GM12865 (cell line): ENCODE measurements around the gene LDLRAD3.

Source experiments
- DNase-seq: peaks from one replicate; pipeline ENCODE4 v3.0.0; 2010; ENCODE audit warnings: low read depth
- H3K4me3 ChIP-seq: 2 replicates; pipeline ENCODE4 v1.5.1; 2011; ENCODE audit warnings: mild to moderate bottlenecking, low read depth, low read length, control low read depth
- TF ChIP-seq, protein P1 (sequence below): IDR thresholded peaks from 2 replicates; pipeline ENCODE4 v1.5.1; 2011; ENCODE audit warnings: low read length, control low read depth, low read depth, inconsistent platforms; ENCODE audit not compliant: insufficient read depth; ENCODE audit errors: missing control alignments

LDLRAD3 gene

DNA sequence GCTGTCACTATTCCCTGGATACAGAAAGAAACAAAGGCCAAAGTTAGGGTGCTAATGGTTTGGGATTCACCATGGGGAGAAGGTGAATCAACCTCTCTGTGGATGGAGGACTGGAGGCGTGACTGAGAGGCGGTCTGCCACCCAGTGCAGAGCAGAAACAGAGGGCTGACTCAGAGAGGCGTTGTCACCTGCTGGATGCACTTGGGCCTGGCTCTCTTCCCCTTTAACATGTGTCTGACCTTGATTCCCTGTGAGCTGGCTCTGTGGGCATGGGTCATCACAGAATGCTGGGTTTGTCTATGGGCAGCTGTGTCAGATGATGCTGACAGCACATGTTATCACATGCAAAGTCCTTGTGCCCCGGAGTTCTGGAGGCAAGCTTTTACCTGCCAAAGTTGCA is 75.9 kb downstream of the LDLRAD3 start:
- TF ChIP-seq, protein P1, sequence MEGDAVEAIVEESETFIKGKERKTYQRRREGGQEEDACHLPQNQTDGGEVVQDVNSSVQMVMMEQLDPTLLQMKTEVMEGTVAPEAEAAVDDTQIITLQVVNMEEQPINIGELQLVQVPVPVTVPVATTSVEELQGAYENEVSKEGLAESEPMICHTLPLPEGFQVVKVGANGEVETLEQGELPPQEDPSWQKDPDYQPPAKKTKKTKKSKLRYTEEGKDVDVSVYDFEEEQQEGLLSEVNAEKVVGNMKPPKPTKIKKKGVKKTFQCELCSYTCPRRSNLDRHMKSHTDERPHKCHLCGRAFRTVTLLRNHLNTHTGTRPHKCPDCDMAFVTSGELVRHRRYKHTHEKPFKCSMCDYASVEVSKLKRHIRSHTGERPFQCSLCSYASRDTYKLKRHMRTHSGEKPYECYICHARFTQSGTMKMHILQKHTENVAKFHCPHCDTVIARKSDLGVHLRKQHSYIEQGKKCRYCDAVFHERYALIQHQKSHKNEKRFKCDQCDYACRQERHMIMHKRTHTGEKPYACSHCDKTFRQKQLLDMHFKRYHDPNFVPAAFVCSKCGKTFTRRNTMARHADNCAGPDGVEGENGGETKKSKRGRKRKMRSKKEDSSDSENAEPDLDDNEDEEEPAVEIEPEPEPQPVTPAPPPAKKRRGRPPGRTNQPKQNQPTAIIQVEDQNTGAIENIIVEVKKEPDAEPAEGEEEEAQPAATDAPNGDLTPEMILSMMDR = no peak
- no peak overlapping the region for H3K4me3 ChIP-seq
- no peak for DNase-seq

- TF ChIP-seq, protein P1 = no peak
- DNase-seq = no peak
- no peak overlapping the region for H3K4me3 ChIP-seq
Observed at GRCh38 chr11:36022882-36023281, 79.0 kb downstream of the LDLRAD3 start.

- H3K4me3 ChIP-seq = no peak overlapping the region
- no peak for DNase-seq
- TF ChIP-seq, protein P1 = no peak
Observed at GRCh38 chr11:36023922-36024321, 80.1 kb downstream of the LDLRAD3 start.

DNA sequence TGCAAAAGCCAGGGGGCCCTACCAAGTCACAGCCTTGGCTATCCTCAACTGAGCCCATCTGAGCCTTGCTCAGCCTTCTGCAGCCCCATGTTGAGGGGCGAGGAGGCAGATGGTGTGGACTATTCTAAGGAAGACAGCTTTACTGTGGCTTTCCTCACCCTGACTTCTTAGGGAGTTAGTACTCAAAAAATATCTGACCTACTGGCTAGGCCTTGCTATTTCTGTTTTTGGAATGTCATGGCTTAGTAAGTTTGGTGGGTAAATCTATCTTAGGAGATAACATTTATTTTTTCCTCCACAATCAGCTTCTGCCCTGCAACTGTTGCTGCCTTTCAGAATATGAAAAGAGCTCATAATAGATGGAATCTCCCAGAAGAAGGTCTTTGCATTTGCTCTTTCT is 80.9 kb downstream of the LDLRAD3 start:
- no peak for DNase-seq
- TF ChIP-seq, protein P1 = no peak
- H3K4me3 ChIP-seq = no peak overlapping the region

- no peak for DNase-seq
- TF ChIP-seq, protein P1 = no peak
- H3K4me3 ChIP-seq = no peak overlapping the region
Observed at GRCh38 chr11:36026315-36026968, 82.6 kb downstream of the LDLRAD3 start.

DNA sequence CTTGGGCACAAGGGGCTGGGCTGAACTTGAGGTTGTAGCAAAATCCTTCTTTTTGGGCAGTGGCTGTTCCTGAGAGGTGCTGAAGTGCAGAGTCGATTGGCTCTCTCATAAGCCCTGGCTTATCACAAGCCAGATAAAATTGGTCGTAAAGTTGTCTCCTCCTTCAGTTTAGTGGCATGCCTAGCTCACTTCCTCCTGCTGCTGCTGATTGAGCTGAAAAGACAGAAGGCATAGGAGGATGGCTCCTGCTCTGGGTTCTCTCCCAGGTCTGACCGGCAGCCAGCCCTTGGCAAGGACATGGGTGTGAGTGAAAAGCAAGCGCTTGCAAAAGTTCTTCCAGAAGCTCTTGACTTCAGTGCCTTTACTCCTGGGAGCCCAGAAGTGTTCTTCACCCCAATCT is 83.9 kb downstream of the LDLRAD3 start:
- no peak for DNase-seq
- TF ChIP-seq, protein P1 = no peak
- H3K4me3 ChIP-seq = no peak overlapping the region

- H3K4me3 ChIP-seq = no peak overlapping the region
- TF ChIP-seq, protein P1 = no peak
- no peak for DNase-seq
Observed at GRCh38 chr11:36029616-36030015, 85.8 kb downstream of the LDLRAD3 start.
